ENCODE data around the gene ZNF443.

Gene ZNF443

GRCh38 chr19:12485571-12485970 is 44.8 kb upstream of the ZNF443 start (continued):
- no peak for TF ChIP-seq ZNF777 (tag by site-specific recombination; IDR thresholded peaks at IDR 0.05; ENCODE audit: borderline replicate concordance)
- TF ChIP-seq ZBTB8A (tag by site-specific recombination; IDR thresholded peaks at IDR 0.05), result no peak
- no peak for TF ChIP-seq ZNF114 (tag by site-specific recombination; IDR thresholded peaks at IDR 0.05)
- TF ChIP-seq ZNF585B (tag by site-specific recombination; IDR thresholded peaks at IDR 0.05), result no peak
- TF ChIP-seq, protein P1, sequence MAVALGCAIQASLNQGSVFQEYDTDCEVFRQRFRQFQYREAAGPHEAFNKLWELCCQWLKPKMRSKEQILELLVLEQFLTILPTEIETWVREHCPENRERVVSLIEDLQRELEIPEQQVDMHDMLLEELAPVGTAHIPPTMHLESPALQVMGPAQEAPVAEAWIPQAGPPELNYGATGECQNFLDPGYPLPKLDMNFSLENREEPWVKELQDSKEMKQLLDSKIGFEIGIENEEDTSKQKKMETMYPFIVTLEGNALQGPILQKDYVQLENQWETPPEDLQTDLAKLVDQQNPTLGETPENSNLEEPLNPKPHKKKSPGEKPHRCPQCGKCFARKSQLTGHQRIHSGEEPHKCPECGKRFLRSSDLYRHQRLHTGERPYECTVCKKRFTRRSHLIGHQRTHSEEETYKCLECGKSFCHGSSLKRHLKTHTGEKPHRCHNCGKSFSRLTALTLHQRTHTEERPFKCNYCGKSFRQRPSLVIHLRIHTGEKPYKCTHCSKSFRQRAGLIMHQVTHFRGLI (tag by site-specific recombination; IDR thresholded peaks at IDR 0.05), result no peak
- TF ChIP-seq ZNF404 (tag by site-specific recombination; IDR thresholded peaks at IDR 0.05), result no peak
- TF ChIP-seq ZNF366 (tag by site-specific recombination; conservative IDR thresholded peaks at IDR 0.05), result no peak
- TF ChIP-seq KLF10 (tag by site-specific recombination; IDR thresholded peaks at IDR 0.05), result no peak
- no peak for TF ChIP-seq OSR2 (tag by site-specific recombination; IDR thresholded peaks at IDR 0.05)
- no peak for TF ChIP-seq ZNF169 (tag by site-specific recombination; IDR thresholded peaks at IDR 0.05)
- TF ChIP-seq ZNF398 (tag by site-specific recombination; IDR thresholded peaks at IDR 0.05), result no peak
- TF ChIP-seq ZNF24 (tag by site-specific recombination; IDR thresholded peaks at IDR 0.05), result no peak
- no peak for TF ChIP-seq ZNF843 (tag by site-specific recombination; IDR thresholded peaks at IDR 0.05)

DNA sequence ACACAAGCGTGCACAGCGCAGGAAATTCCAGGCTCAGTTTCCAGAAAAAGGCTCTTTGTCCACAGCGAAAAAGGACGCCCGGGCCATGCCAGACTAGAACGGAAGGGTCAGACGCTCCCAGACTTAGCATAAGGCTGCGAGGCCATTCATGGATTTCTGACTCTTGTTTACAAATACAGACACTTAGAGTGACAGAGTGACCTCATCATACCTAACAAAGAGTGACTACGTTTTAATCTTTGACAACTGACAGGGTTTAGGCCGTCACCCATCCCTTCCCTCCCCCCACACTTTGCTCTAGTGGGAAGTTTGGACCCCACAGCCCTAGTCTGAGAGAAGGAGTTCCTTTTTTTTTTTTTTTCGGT is 44.2 kb upstream of the ZNF443 start:
- ChIA-PET POLR2A (interaction anchor here (1.0 to 4.2 kb wide), 4 partner anchors 10 to 322 kb away, joined by 3 to 32 read pairs (median 8); partner anchors contain the start of genes ZNF136, ZNF442 and ZNF563), CTCF (interaction anchor here (0.6 to 0.7 kb wide), 2 partner anchors 479 to 522 kb away, joined by 3 to 5 read pairs; no protein-coding TSS in a partner anchor)
- Histone ChIP-seq H3K36me3 (ENCODE audit: control insufficient read depth in 2 of 2, insufficient read depth in 1 of 2, low read length in 2 of 2) (no peaks in the 10 kb centered on the region; a peak in 1 of 3 replicates), H3K27ac (ENCODE audit: extremely low read depth, low read depth, low read length) (no peak overlapping the region), H3K4me1 (ENCODE audit: control insufficient read depth, insufficient read depth, low read length) (no peaks in the 10 kb centered on the region), H3K9me3 (ENCODE audit: control insufficient read depth, insufficient read depth, low read depth, low read length) (no peaks in the 10 kb centered on the region), H3K4me3 (ENCODE audit: low read depth, low read length) (peak overlapping the region; percentile 62)
- TF ChIP-seq ZNF600 (tag by site-specific recombination; IDR thresholded peaks at IDR 0.05) (peak; percentile 5), ZNF335 (tag by site-specific recombination; conservative IDR thresholded peaks at IDR 0.05) (peak; percentile 75), MYNN (tag by site-specific recombination; IDR thresholded peaks at IDR 0.05; ENCODE audit: borderline replicate concordance) (no peak), ZNF629 (tag by site-specific recombination; IDR thresholded peaks at IDR 0.05) (peak; percentile 62), ZNF777 (tag by site-specific recombination; IDR thresholded peaks at IDR 0.05; ENCODE audit: borderline replicate concordance) (peak; percentile 24; the same call in 1 of the 2 replicates), ZNF549 (tag by site-specific recombination; IDR thresholded peaks at IDR 0.05) (no peak), ZBTB48 (tag by site-specific recombination; IDR thresholded peaks at IDR 0.05) (peak; percentile 3)
- TF ChIP-seq, protein P2, sequence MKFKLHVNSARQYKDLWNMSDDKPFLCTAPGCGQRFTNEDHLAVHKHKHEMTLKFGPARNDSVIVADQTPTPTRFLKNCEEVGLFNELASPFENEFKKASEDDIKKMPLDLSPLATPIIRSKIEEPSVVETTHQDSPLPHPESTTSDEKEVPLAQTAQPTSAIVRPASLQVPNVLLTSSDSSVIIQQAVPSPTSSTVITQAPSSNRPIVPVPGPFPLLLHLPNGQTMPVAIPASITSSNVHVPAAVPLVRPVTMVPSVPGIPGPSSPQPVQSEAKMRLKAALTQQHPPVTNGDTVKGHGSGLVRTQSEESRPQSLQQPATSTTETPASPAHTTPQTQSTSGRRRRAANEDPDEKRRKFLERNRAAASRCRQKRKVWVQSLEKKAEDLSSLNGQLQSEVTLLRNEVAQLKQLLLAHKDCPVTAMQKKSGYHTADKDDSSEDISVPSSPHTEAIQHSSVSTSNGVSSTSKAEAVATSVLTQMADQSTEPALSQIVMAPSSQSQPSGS (tag by site-specific recombination; IDR thresholded peaks at IDR 0.05; ENCODE audit: low read depth), result peak; percentile 52

Data from HEK293 (cell line).